DOHH2 (cell line): ENCODE results near the gene ARID4B.
"Not testable (repeated sequence)": the region's sequence is repeated elsewhere in the genome, so short reads cannot be mapped to it uniquely, and the experiment has no call there.

Source experiments
- H3F3A ChIP-seq: fragments of 200-600 bp; sonication (generic), shearing (Covaris generic); 2 replicates; pipeline ENCODE4 v1.6.0; 2016; ENCODE audit warnings: antibody characterized with exemption, mild to moderate bottlenecking; ENCODE audit not compliant: control insufficient read depth, insufficient read depth
- H3K27ac ChIP-seq: fragments of 200-600 bp; sonication (generic); 2 replicates; pipeline ENCODE4 v1.5.1; 2014; ENCODE audit warnings: low read depth, mild to moderate bottlenecking, low read length, moderate library complexity
- H3K27me3 ChIP-seq: fragments of 200-600 bp; sonication (generic); 2 replicates; pipeline ENCODE4 v1.6.1; 2014; ENCODE audit warnings: mild to moderate bottlenecking, low read length, mixed read lengths; ENCODE audit not compliant: control insufficient read depth
- H3K36me3 ChIP-seq: fragments of 200-600 bp; sonication (generic); 2 replicates; pipeline ENCODE4 v1.6.1; 2014; ENCODE audit warnings: mild to moderate bottlenecking, low read length, moderate library complexity, mixed read lengths; ENCODE audit not compliant: control insufficient read depth
- H3K4me1 ChIP-seq: fragments of 200-600 bp; sonication (generic); 2 replicates; pipeline ENCODE4 v1.6.1; 2014; ENCODE audit warnings: mild to moderate bottlenecking, low read length, mixed read lengths; ENCODE audit not compliant: control insufficient read depth
- H3K4me2 ChIP-seq: fragments of 200-600 bp; sonication (generic); 2 replicates; pipeline ENCODE4 v1.6.0; 2014; ENCODE audit warnings: mild to moderate bottlenecking, low read length, moderate library complexity
- H3K4me3 ChIP-seq: fragments of 200-600 bp; sonication (generic); 2 replicates; pipeline ENCODE4 v1.5.1; 2014; ENCODE audit warnings: mild to moderate bottlenecking, low read length, mixed read lengths
- H3K79me2 ChIP-seq: fragments of 200-600 bp; sonication (generic); 2 replicates; pipeline ENCODE4 v1.6.1; 2014; ENCODE audit warnings: mild to moderate bottlenecking, low read length, mixed read lengths; ENCODE audit not compliant: control insufficient read depth
- H3K9me2 ChIP-seq: fragments of 200-600 bp; sonication (generic); replicated peaks from 2 replicates; pipeline ENCODE4 v1.6.1; 2014; ENCODE audit warnings: mild to moderate bottlenecking, low read length, mixed read lengths; ENCODE audit not compliant: control insufficient read depth
- H3K9me3 ChIP-seq: fragments of 200-600 bp; sonication (generic); 2 replicates; pipeline ENCODE4 v1.6.1; 2014; ENCODE audit warnings: antibody characterized with exemption, low read length, mixed read lengths; ENCODE audit not compliant: control insufficient read depth, insufficient read depth
- H4K20me1 ChIP-seq: fragments of 200-600 bp; sonication (generic); 2 replicates; pipeline ENCODE4 v1.6.0; 2014; ENCODE audit warnings: low read depth, mild to moderate bottlenecking, antibody characterized with exemption, low read length, moderate library complexity; ENCODE audit not compliant: control insufficient read depth, insufficient read depth
- EZH2phosphoT487 ChIP-seq: fragments of 200-600 bp; sonication (generic); IDR thresholded peaks from 2 replicates; pipeline ENCODE4 v1.6.1; 2017; ENCODE audit warnings: borderline replicate concordance, mild to moderate bottlenecking, antibody characterized with exemption, low read length, moderate library complexity, mixed read lengths
- TF ChIP-seq, protein P1 (sequence below): fragments of 200-600 bp; sonication (generic); IDR thresholded peaks from one replicate; pipeline ENCODE4 v1.5.1; 2014; ENCODE audit warnings: antibody characterized with exemption, mild to moderate bottlenecking, low read depth, low read length; ENCODE audit not compliant: poor library complexity, severe bottlenecking

Gene ARID4B

DNA sequence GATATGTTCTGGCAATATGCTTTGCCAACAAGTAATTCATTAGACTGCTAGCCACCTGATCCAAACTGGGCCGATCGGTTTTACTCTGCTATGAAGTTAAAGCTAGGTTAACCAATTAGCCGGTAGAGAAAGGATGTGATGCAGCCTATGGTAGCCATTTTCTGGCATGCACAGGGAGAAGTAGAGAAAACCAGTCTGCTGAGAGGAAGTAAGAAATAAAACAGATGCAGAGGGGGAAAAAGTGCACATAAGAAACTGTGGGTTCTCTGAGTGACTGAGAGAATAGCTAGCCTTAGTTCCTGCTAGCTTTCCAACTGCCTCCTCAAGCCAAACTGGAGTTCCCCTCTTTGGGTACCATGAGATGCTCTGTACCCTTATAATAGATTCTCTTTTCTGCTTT lies 52.8 kb downstream of the ARID4B start:
- H3F3A ChIP-seq = peaks cover 3% of the 10 kb centered on the region; the same call in 1 of the 2 replicates
- peaks cover 97% of the 10 kb centered on the region for H3K79me2 ChIP-seq
- H3K4me3 ChIP-seq = no peak overlapping the region
- no peaks in the 10 kb centered on the region for H3K27me3 ChIP-seq
- no peaks in the 10 kb centered on the region for H3K9me3 ChIP-seq
- TF ChIP-seq, protein P1, sequence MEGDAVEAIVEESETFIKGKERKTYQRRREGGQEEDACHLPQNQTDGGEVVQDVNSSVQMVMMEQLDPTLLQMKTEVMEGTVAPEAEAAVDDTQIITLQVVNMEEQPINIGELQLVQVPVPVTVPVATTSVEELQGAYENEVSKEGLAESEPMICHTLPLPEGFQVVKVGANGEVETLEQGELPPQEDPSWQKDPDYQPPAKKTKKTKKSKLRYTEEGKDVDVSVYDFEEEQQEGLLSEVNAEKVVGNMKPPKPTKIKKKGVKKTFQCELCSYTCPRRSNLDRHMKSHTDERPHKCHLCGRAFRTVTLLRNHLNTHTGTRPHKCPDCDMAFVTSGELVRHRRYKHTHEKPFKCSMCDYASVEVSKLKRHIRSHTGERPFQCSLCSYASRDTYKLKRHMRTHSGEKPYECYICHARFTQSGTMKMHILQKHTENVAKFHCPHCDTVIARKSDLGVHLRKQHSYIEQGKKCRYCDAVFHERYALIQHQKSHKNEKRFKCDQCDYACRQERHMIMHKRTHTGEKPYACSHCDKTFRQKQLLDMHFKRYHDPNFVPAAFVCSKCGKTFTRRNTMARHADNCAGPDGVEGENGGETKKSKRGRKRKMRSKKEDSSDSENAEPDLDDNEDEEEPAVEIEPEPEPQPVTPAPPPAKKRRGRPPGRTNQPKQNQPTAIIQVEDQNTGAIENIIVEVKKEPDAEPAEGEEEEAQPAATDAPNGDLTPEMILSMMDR = no peak
- TF ChIP-seq EZH2phosphoT487 = no peak
- peaks cover 26% of the 10 kb centered on the region for H3K4me1 ChIP-seq
- H3K27ac ChIP-seq = no peak overlapping the region
- H3K4me2 ChIP-seq = no peak overlapping the region
- H3K9me2 ChIP-seq = no peaks in the 10 kb centered on the region
- no peaks in the 10 kb centered on the region for H3K36me3 ChIP-seq
- peaks cover 35% of the 10 kb centered on the region for H4K20me1 ChIP-seq

DNA sequence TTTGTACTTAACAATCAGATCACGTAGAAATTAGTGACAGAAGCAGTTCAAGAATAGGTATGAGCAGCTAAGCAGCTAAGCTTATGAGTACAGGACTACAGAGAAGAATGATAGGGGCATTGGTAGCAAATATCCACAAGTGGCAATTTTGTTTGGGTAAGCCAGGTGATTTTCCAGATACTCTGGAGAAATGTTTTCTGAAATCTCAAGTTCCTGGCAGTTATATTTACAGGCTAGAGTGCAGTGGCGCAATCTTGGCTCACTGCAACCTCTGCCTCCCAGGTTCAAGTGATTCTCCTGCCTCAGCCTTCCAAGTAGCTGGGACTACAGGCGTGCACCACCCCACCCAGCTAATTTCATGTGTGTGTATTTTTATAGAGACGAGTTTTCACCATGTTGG lies 55.1 kb downstream of the ARID4B start:
- Histone ChIP-seq H3K27ac (no peak overlapping the region), H4K20me1 (peaks cover 29% of the 10 kb centered on the region; the same call in 1 of the 2 replicates), H3K79me2 (peaks cover 97% of the 10 kb centered on the region), H3K9me2 (no peaks in the 10 kb centered on the region), H3K27me3 (no peaks in the 10 kb centered on the region), H3K4me3 (no peak overlapping the region), H3K4me2 (no peak overlapping the region), H3F3A (peaks cover 3% of the 10 kb centered on the region; the same call in 1 of the 2 replicates), H3K9me3 (no peaks in the 10 kb centered on the region), H3K36me3 (no peaks in the 10 kb centered on the region), H3K4me1 (peaks cover 35% of the 10 kb centered on the region)
- no peak for TF ChIP-seq EZH2phosphoT487
- TF ChIP-seq, protein P1 = no peak

DNA sequence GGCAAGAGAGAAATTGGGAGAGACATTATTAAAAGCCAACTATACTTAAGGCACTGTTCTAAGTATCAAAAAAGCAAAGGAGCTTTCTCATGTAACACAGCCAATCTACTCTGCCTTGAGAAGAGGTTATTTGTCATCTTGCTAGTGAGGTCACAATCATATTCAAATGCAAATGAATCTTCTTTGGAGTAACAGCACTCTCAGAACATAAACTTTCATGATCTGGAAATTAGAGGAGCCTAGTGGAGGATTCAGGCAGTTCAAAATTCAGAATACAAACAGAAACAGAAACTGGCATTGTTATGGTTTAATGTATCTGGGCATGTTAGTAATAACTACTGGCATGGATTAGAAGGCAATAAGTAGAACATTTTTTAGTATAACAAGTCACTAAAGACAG lies 57.4 kb downstream of the ARID4B start:
- Histone ChIP-seq H3K27ac (no peak overlapping the region), H4K20me1 (peaks cover 35% of the 10 kb centered on the region; the same call in 1 of the 2 replicates), H3K27me3 (no peaks in the 10 kb centered on the region), H3K79me2 (peaks cover 99% of the 10 kb centered on the region), H3K9me3 (no peaks in the 10 kb centered on the region), H3K4me3 (no peak overlapping the region), H3K4me1 (peaks cover 23% of the 10 kb centered on the region), H3F3A (0 out of 2 replicates have a peak, but pooled peaks cover 3% of the 10 kb centered on the region), H3K4me2 (no peak overlapping the region), H3K9me2 (no peaks in the 10 kb centered on the region), H3K36me3 (no peaks in the 10 kb centered on the region)
- TF ChIP-seq EZH2phosphoT487 = no peak
- TF ChIP-seq, protein P1 = no peak

DNA sequence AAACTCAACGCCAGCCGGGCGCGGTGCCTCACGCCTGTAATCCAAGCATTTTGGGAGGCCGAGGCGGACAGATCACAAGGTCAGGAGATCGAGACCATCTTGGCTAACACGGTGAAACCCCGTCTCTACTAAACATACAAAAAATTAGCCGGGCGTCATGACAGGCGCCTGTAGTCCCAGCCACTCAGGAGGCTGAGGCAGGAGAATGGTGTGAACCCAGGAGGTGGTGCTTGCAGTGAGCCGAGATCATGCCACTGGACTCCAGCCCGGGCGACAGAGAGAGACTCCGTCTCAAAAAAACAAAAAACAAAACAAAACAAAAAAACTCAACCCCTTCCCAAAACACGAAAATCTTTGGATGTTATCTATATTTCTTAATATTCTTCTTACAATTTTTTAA lies 58.0 kb downstream of the ARID4B start:
- H3K9me3 ChIP-seq, H3K27ac ChIP-seq, H3K36me3 ChIP-seq, H3F3A ChIP-seq, H3K4me3 ChIP-seq, H3K9me2 ChIP-seq, H3K4me2 ChIP-seq, H3K27me3 ChIP-seq: not testable (repeated sequence)
- Histone ChIP-seq H3K79me2 (peaks cover 99% of the 10 kb centered on the region), H4K20me1 (peaks cover 31% of the 10 kb centered on the region; the same call in 1 of the 2 replicates), H3K4me1 (peaks cover 17% of the 10 kb centered on the region)
